Inflammatory macrophage treated with lipopolysaccharide for 1 hour (primary cell): ENCODE measurements around the gene PRMT6.
A peak's percentile ranks its signal among the peaks of the same experiment; 100 is the strongest.
"Not testable (repeated sequence)": the region's sequence is repeated elsewhere in the genome, so short reads cannot be mapped to it uniquely, and the experiment has no call there.

Experiments used
- DNase-seq, 2 donors: peaks; one replicate each; pipeline ENCODE4 v3.0.0-alpha.2; 2020 to 2022

PRMT6 gene

DNA sequence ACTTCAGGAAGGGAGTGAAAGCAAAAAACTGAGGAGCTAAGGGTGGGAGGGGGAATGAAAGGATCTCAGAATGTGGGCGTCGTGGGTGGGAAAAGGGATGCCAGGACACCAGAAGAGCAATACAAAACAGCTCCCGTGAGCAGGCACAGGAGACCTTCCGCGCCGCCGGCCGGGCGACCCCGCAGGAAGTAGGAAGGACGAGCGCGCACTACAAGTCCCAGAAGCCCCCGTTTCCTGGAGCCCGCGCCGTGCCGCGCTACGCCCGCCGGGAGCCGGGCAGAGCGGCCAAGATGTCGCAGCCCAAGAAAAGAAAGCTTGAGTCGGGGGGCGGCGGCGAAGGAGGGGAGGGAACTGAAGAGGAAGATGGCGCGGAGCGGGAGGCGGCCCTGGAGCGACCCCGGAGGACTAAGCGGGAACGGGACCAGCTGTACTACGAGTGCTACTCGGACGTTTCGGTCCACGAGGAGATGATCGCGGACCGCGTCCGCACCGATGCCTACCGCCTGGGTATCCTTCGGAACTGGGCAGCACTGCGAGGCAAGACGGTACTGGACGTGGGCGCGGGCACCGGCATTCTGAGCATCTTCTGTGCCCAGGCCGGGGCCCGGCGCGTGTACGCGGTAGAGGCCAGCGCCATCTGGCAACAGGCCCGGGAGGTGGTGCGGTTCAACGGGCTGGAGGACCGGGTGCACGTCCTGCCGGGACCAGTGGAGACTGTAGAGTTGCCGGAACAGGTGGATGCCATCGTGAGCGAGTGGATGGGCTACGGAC lies at the start of gene PRMT6:
TSS of gene PRMT6 (plus strand) at position 249 of the 771 bp plus-strand sequence. CDS start at position 291, 42 bp downstream.
- peak; percentile 39 to 48 for DNase-seq

DNA sequence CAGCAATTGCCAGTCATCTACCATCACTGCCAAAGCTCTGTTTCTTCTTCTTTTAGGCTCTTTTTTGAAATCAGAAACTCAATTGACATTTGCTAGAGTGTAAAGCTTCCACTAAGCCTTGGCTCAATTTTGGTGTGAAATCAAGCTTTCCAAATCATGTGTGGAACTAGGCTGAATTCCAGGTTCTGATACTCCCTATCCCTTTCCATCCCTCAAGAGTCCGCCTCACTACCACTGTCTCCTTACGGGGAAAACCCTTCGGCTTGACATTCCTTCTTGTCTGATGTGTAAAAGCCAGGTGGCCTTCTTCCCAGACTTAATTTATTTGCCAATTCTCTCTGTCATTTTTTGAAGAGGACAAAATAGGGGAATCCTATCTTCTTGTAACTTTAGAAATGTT lies 47.2 kb upstream of the PRMT6 start:
- no peak for DNase-seq

GRCh38 chr1:107010582-107010981 lies 45.9 kb upstream of the PRMT6 start:
- DNase-seq, result no peak

DNA sequence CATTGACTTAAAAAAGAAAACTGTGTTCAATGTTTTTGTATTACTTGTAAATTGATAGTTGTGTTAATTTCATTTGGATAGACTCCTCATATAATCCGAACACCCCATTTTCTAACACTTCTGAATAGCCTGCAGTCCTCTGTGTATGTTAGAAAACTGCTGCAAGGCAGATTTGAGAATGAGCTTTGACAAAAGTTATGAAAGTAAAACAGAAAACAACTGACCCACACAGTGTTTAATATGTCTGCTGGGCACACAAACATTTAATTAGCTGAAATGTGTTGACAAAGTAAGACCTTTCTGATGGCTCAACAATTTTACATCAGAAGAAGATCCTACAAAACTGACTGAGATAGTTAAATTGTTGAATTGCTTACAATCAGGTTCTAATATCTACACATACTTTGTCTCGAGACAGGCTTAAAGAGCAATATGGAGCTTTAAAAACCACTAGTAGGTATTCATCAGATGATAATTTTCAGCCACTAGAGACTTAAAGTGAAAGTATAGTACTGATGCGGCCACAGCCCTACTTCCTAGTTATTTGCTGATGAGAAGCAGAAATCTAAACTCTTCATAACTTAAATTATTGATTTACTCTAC lies 40.0 kb upstream of the PRMT6 start:
- DNase-seq, result no peak

- DNase-seq, result no peak
Observed at GRCh38 chr1:107018445-107018844, 38.0 kb upstream of the PRMT6 start.

DNA sequence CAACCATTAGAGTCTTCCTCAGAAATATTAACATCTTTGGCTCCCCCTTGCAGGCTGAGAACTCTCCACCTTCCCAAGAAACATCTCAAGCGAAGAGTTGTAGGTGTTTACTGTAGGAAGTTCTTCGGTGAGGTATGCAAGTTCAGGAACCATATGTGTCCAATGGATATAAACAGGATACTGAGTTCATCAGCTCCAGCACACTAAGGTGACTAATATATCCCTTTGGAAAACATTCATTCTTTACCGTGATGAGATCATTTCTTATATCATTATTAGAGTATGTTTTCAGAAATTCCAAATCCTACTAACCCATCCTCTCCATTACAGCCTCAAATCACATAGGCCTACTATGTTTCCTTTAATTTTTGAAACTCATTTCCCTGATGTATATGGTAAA lies 37.3 kb upstream of the PRMT6 start:
- DNase-seq, result no peak

- not testable (repeated sequence) for DNase-seq
Observed at GRCh38 chr1:107038874-107039273, 17.6 kb upstream of the PRMT6 start.

DNA sequence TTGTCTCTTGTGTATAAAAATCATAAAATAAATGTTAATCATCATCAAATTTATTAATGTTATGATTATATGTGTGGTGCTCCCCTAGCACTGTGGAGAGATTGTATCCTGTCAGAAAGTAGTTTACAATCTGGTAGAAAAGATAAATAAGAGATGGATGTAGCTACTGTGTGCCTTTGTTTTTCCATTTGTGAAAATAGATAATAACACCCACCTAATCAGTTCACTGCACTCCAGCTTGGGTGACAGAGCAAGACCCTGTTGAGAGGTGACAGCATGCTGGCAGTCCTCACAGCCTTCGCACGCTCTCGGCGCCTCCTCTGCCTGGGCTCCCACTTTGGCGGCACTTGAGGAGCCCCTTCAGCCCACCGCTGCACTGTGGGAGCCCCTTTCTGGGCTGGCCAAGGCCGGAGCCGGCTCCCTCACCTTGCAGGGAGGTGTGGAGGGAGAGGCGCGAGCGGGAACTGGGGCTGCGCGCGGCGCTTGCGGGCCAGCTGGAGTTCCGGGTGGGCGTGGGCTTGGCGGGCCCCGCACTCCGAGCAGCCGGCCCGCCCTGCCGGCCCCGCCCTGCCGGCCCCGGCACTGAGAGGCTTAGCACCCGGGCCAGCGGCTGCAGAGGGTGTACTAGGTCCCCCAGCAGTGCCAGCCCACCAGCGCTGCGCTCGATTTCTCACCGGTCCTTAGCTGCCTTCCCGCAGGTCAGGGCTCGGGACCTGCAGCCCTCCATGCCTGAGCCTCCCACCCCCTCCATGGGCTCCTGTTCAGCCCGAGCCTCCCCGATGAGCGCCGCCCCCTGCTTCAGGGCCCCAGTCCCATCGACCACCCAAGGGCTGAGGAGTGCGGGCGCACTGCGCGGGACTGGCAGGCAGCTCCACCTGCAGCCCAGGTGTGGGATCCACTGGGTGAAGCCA lies 11.9 kb upstream of the PRMT6 start:
- DNase-seq, result not testable (repeated sequence)

DNA sequence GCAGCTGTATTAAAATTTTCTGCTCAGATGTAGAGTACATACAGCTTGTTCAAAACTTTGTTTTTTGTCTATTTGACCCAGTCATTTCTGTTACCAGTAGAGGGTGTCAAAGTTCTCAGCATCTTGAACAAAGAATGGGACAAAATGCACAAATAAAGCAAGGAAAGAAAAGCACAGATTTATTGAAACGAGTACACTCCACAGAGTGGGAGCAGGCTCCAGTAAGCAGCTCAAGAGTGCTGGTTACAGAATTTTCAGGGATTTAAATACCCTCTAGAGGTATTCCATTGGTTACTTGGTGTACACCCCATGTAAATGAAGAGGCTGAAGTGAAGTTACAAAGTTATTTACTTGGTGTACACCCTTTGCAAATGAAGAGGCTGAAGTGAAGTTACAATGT lies 8.9 kb upstream of the PRMT6 start:
- no peak for DNase-seq

DNA sequence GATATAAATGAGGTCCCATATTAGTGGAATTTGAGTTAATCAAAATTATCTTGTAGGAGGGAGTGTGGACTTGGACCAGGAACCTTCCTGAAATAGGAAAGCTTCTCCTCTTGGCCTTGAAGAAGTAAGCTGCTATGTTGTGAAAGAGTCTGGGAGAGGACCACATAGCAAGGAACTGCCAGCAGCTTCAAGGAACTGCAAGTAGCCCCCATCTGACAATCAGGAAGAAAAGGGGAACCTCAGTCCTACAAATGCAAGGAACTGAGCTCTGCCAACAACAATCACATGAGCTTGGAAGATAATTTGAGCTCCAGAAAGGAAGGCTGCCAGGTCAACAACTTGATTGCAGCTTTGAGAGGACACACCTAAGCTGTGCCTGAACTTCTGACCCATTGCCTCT lies 8.2 kb upstream of the PRMT6 start:
- DNase-seq, result peak in 1 of 2 donors; percentile 6

DNA sequence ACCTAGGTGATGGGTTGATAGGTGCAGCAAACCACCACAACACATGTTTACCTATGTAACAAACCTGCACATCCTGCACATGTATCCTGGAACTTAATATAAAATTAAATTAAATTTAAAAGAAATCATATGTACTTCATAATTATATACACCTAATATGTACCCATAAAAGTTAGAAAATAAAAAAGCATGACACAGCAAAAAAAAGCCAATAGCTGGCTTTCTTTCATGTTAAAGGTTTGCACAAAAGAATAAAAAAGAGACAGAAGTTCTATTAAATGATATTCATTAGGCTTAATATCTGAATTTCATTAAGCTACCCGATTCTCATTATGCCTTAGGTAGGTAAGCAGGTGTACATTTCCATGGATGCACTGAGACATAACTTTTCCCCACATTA lies 5.2 kb upstream of the PRMT6 start:
- no peak for DNase-seq

- not testable (repeated sequence) for DNase-seq
Observed at GRCh38 chr1:107055919-107056425, 502 bp upstream of the PRMT6 start.

- DNase-seq, result peak; percentile 23 to 27
Observed at GRCh38 chr1:107057197-107058133, 991 bp downstream of the PRMT6 start.

- no peak for DNase-seq
Observed at GRCh38 chr1:107058245-107059032, 2.0 kb downstream of the PRMT6 start.

DNA sequence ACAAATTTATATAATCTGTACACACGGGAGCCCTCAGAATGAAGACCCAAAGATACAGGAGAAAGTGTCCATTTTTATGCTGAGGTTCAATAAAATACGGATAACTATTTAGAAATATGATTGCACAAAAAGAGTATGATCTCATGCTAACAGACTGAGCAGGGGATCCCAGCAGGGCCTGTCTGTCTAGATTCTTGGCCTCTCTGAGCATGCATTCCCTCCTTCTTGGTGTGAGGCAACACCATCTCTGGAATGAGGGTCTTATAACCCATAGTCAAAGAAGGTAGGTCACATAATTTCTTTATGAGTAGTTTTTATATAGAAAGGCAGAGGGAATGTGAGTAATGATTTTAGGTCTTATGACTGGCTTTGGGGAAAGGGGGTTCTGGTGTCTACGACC lies 5.4 kb downstream of the PRMT6 start:
- no peak for DNase-seq

- no peak for DNase-seq
Observed at GRCh38 chr1:107073493-107073892, 17.0 kb downstream of the PRMT6 start.

DNA sequence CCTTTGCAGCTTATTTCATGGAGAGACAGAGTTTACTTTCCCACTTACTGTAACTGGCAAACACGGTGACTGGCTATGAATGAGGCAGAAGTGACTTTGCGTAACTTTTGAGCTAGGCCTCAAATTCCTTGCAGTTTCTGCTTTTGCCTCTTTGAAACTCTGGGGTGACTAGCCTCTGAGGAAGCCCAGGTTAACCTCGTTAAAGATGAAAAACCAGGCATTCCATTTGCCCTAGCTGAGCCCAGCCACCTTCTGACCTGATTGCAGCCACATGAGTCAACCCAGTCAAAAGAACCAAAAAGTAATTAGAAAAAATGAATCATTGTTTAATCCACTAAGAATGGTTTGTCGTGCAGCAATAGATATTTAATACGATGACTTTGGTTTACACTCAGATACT lies 20.4 kb downstream of the PRMT6 start:
- DNase-seq, result no peak

DNA sequence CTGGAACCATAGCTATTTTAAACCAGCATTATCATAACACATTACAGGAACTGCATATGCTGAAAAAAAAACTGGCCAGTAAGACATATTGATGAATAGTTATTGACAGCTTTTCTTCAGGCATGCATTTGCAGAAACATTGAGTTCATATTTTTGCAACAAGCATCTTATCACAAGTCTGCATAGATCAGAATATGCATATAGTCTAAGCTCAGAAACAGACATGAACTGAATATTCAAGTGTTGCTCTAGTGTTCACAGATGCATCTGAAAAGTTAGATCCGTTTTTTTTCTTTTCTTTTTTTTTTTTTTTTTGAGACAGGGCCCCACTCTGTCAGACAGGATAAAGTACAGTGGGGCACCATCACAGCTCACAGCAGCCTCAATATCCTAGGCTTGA lies 22.8 kb downstream of the PRMT6 start:
- no peak for DNase-seq

- no peak for DNase-seq
Observed at GRCh38 chr1:107081102-107081501, 24.6 kb downstream of the PRMT6 start.

- DNase-seq, result no peak
Observed at GRCh38 chr1:107091418-107091817, 34.9 kb downstream of the PRMT6 start.

- not testable (repeated sequence) for DNase-seq
Observed at GRCh38 chr1:107093395-107093794, 36.9 kb downstream of the PRMT6 start.
